Testis (tissue), 3 donors: Measurements from ENCODE around the gene RASA2. TPM values are rescaled to one million over a fixed set of nuclear protein-coding genes. Genes with fewer than 3 reads are reported as not detected.

ENCODE experiments used
- DNase-seq: peaks from one replicate; pipeline ENCODE4 v3.0.0-alpha.2; 2019
- H3K27ac ChIP-seq, 2 donors: fragments of 200-600 bp; sonication (generic); one replicate each; pipeline ENCODE4 v1.5.1; 2019
- H3K27me3 ChIP-seq: fragments of 200-600 bp; sonication (generic); one replicate; pipeline ENCODE4 v1.5.1; 2019
- H3K36me3 ChIP-seq: fragments of 200-600 bp; sonication (generic); one replicate; pipeline ENCODE4 v1.5.1; 2017; ENCODE audit warnings: low read depth; ENCODE audit errors: missing control alignments
- H3K4me1 ChIP-seq: fragments of 200-600 bp; sonication (generic); one replicate; pipeline ENCODE4 v1.5.1; 2019
- H3K4me3 ChIP-seq, 2 donors: fragments of 200-600 bp; sonication (generic); one replicate each; pipeline ENCODE4 v1.5.1; 2017 to 2019
- H3K9me3 ChIP-seq: fragments of 200-600 bp; sonication (generic); one replicate; pipeline ENCODE4 v1.5.1; 2017
- CTCF ChIP-seq, 3 experiments: fragments of 450-650 bp in 2 of 3; fragments of 200-600 bp in 1 of 3; sonication (generic) in 1 of 3; IDR thresholded peaks; one replicate each; pipeline ENCODE4 v1.5.1; 2016 to 2019; ENCODE audit warnings: antibody characterized with exemption in 3 of 3, mild to moderate bottlenecking in 2 of 3, moderate library complexity in 1 of 3
- POLR2A ChIP-seq: fragments of 450-650 bp; IDR thresholded peaks from one replicate; pipeline ENCODE4 v1.6.1; 2017; ENCODE audit warnings: antibody characterized with exemption, mild to moderate bottlenecking, moderate library complexity
- WGBS, 2 donors: methylation state at CpG; one replicate each; pipeline ENCODE4 v1.1.5; 2018; 5-methylcytosine and 5-hydroxymethylcytosine counted together
- intact Hi-C: fragments of 100-400 bp; cut with DNase I; formaldehyde crosslinking; loops from one replicate; pipeline ENCODE4 v1.15.1; 2023; ENCODE audit warnings: low total_unique reads
- polyA plus RNA-seq: library from polyadenylated mRNA; stranded (reverse); fragments of 350-450 nt; fragmentation: Illumina TruSeq; extraction: RNeasy Lipid Tissue Mini Kit (QIAGEN cat#74804); gene quantifications from one replicate; pipeline ENCODE4 v1.2.3, GENCODE V29; 2014; ENCODE audit warnings: low read depth, low replicate concordance; ENCODE audit not compliant: insufficient read depth
- total RNA-seq, 2 donors: library from RNA; depleted of rRNA; stranded (reverse); fragments of >200 nt; gene quantifications; one replicate each; pipeline ENCODE4 v1.2.3, GENCODE V29; 2016

The RASA2 gene
- total and polyA plus RNA-seq, 3 donors from 2014 or later = 16.2 to 18.3 (median 18.2) TPM

- intact Hi-C loops = no loop called here
- DNase-seq = no peak
- Histone ChIP-seq H3K9me3 (no peaks in the 10 kb centered on the region), H3K4me3 (no peak overlapping the region), H3K36me3 (no peaks in the 10 kb centered on the region), H3K4me1 (no peaks in the 10 kb centered on the region), H3K27me3 (no peaks in the 10 kb centered on the region), H3K27ac (no peak overlapping the region)
- TF ChIP-seq POLR2A (no peak), CTCF (IDR thresholded peaks at IDR 0.05) (no peak)
- WGBS, 2 donors = 88 to 91% methylated on average over 3 of the region's 3 CpGs
Measured at GRCh38 chr3:141506071-141506470, 19.2 kb downstream of the RASA2 start.

DNA sequence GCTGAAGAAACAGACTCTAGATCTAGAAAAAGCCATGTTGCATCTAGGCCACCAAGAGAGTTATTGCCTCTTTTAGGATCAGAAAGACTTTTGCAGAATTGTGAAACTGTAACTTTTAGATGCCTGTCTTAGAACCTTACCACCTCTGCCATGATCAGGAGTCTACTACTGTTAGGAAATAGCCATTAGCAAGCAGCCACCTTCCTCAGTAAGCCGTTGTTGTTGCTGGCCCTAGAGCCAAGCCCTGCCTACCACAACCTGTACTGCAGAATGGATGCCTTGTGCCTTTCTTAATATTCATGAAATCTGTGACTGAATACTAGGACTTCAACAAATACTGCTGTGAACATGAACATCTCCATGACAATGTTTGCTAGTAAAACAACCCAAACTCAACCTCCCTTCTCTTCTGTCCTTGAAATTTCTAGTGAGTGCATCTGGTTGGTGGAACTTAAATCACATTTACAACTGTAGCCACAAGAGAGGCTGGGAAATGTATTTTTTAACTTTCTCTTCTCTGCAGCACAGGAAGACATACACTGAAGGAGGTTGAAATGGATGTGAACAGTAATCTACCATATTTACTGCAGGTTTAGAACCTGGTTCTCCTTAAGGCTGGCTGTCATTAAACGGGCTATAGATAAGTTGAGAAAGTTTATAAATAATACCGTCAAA is 20.7 kb downstream of the RASA2 start:
- no peaks in the 10 kb centered on the region for H3K9me3 ChIP-seq
- H3K4me3 ChIP-seq = no peak overlapping the region
- intact Hi-C loops = no loop called here
- no peaks in the 10 kb centered on the region for H3K36me3 ChIP-seq
- WGBS, 2 donors = 79% methylated on average over 3 of the region's 3 CpGs
- H3K27me3 ChIP-seq = no peaks in the 10 kb centered on the region
- no peaks in the 10 kb centered on the region for H3K4me1 ChIP-seq
- H3K27ac ChIP-seq = no peak overlapping the region
- TF ChIP-seq CTCF (IDR thresholded peaks at IDR 0.05) (no peak), POLR2A (no peak)
- DNase-seq = no peak

GRCh38 chr3:141508067-141508436 is 21.2 kb downstream of the RASA2 start:
- Histone ChIP-seq H3K9me3 (no peaks in the 10 kb centered on the region), H3K4me3 (no peak overlapping the region), H3K27ac (no peak overlapping the region), H3K4me1 (no peaks in the 10 kb centered on the region), H3K27me3 (no peaks in the 10 kb centered on the region), H3K36me3 (no peaks in the 10 kb centered on the region)
- no peak for TF ChIP-seq POLR2A
- intact Hi-C loops = no loop called here
- 79 to 80% methylated on average over 3 of the region's 3 CpGs for WGBS, 2 donors
- DNase-seq = no peak

DNA sequence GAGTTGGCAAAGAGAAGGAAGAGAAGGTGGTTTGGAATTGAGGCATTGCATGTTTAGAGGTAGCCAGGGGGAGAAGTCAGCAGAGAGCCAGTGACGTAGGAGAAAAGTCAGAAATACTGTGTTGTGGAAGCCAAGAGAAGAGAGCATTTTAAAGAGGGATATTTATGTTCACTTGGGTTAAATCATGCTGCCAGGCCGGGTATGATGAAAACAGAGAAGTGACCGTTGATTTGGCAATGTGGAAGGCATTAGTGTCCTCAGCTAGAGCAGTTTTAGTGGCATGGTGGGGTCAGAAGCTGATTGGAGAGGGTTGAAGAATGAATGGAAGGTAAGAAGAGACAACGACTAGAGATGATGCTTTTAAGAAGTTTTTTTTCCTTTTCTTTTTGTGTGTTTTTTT is 24.5 kb downstream of the RASA2 start:
- no peak overlapping the region for H3K4me3 ChIP-seq
- H3K27me3 ChIP-seq = no peaks in the 10 kb centered on the region
- no peaks in the 10 kb centered on the region for H3K4me1 ChIP-seq
- H3K36me3 ChIP-seq = no peaks in the 10 kb centered on the region
- DNase-seq = no peak
- intact Hi-C loops = no loop called here
- H3K27ac ChIP-seq = no peak overlapping the region
- 86 to 90% methylated on average over 4 of the region's 4 CpGs for WGBS, 2 donors
- TF ChIP-seq CTCF (IDR thresholded peaks at IDR 0.05) (no peak), POLR2A (no peak)
- no peaks in the 10 kb centered on the region for H3K9me3 ChIP-seq

DNA sequence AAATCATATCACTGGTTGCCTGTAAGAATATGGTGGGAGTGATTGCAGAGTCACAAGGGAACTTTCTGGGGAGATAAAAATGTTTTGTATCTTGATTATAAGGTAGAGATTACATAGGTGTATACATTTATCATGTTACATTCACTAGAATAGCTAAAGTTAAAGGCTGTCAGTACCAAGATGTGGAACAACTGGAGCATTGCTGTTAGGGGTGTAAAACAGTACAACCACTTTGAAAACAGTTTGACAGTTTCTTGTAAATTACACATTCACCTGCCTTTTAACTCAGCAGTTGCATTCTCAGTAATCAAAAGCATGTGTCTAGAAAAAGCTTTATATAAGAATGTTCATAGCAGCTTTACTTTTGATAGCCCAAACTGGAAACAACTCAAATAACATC is 27.6 kb downstream of the RASA2 start:
- no peaks in the 10 kb centered on the region for H3K27me3 ChIP-seq
- no peaks in the 10 kb centered on the region for H3K9me3 ChIP-seq
- intact Hi-C loops = no loop called here
- H3K4me1 ChIP-seq = no peaks in the 10 kb centered on the region
- H3K4me3 ChIP-seq = no peak overlapping the region
- DNase-seq = no peak
- H3K27ac ChIP-seq = no peak overlapping the region
- H3K36me3 ChIP-seq = no peaks in the 10 kb centered on the region
- TF ChIP-seq POLR2A (no peak), CTCF (IDR thresholded peaks at IDR 0.05) (no peak)
